ENCODE data around the gene DERL2.
A peak's percentile ranks its signal among the peaks of the same experiment; 100 is the strongest.

The DERL2 gene

DNA sequence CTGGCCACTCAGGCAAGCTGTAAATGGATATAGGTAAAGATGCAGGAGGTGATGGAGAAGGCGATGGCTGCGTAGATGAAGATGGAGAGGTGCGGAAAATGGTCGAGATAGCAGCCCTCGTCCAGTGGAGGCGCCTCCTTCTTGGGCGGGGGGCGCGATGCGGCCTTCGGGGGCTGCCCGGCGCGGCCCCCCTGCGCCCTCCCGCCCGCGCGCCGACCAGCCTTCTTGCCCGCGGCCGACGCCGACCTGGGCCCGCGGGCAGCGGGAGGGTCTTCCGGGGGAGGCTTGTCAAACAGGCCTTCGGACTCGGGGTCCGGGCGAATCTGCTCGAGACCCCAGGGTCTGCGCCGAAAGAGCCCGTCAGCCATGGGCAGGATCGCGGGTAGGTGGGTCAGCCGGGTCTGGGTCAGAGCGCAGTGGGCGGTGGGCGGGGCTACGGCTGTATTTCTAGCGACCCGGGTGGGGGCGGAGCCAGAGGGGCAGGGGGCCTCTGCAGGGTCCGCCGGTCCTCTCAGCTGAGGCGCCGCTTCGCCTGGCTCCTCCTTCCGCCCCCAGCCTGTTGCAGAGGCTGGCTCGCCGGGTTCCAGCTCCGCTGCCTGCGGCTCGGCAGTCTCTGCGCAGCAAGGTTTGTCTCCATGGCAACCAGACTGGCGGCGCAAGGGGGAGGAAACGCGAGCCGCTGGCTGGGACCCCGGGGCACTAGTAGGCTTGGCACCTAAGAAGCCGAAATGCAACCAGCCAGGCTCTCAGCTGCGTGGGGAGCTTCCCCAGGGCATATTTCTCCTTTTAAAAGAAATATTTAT lies 14.8 kb upstream of the DERL2 start:
- DNase-seq = peak; percentile 94

DNA sequence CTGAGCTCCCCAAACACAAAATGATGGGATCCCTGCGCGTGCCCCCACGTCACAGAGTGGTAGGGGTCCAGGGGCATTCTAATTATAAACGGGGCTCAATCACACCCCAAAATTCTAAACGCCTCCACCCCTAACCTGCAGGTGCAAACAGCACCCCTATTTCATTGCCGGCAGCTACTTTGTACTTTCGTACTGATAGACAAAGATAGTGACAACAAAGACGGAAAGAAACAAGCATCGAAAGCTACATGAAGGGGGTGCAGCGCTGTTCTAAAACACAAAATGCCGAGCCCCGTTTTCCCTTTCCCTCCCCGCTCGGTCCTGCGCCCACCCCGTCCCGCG lies 14.2 kb upstream of the DERL2 start:
- peak; percentile 70 for DNase-seq

DNA sequence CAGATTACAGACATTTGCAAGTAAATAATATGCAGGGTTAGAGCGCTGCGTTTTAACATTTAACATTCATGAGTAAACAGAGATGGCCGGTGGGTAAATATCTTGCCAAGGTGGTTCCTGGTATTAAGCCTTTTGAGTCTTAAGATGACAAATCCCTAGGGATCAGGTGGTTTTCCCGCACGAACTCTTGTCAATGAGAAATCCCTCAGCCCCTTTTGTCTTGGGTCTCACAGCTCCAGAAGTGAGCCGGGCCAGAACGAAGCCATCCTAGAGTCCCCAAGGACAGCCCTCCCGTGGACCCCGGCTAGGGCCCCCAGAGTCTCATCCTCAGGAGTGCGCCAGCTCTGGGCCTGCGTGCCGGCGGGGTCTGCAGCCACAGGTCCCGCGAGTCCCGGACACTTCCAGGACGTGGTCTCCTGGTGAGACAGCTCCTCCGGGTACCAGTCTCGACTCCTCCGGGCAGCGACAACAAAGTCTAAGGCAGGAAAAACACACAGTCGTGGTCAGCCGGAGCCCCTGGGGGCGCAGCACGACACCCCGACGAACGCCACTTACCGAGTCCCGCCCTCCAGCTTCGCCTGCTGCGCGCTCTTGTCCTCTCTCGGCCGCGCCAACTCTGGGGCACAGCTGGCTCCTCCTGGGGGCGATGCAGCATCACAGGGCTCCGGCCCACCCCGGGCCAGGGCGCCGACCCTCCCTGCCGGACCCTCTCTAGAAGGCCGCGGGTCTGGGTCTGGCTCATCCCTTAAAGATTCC lies 13.7 kb upstream of the DERL2 start:
- DNase-seq = peak; percentile 85

DNA sequence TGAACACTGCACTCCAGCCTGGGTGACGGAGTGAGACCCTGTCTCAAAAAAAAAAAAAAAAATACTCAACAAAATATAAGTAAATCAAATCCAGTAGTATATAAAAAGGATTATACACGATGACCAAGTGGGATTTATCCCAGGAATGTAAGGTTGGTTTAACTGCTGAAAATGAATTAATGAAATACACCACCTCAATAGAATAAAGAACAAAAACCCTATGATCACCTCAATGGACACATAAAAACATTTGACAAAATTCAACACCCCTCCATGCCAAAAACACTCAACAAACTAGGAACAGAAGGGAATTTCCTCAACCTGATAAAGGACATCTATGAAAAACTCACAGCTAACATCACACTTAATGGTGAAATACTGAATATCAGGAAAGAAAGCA lies 7.0 kb upstream of the DERL2 start:
- no peak for DNase-seq

DNA sequence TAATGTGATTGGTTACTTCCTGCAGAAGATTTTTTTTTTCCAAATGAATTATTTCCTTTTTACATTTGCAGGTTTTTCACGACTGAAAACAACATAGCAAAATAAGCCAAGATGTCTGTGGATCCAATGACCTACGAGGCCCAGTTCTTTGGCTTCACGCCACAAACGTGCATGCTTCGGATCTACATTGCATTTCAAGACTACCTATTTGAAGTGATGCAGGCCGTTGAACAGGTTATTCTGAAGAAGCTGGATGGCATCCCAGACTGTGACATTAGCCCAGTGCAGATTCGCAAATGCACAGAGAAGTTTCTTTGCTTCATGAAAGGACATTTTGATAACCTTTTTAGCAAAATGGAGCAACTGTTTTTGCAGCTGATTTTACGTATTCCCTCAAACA lies 2.8 kb upstream of the DERL2 start:
- no peak for DNase-seq

DNA sequence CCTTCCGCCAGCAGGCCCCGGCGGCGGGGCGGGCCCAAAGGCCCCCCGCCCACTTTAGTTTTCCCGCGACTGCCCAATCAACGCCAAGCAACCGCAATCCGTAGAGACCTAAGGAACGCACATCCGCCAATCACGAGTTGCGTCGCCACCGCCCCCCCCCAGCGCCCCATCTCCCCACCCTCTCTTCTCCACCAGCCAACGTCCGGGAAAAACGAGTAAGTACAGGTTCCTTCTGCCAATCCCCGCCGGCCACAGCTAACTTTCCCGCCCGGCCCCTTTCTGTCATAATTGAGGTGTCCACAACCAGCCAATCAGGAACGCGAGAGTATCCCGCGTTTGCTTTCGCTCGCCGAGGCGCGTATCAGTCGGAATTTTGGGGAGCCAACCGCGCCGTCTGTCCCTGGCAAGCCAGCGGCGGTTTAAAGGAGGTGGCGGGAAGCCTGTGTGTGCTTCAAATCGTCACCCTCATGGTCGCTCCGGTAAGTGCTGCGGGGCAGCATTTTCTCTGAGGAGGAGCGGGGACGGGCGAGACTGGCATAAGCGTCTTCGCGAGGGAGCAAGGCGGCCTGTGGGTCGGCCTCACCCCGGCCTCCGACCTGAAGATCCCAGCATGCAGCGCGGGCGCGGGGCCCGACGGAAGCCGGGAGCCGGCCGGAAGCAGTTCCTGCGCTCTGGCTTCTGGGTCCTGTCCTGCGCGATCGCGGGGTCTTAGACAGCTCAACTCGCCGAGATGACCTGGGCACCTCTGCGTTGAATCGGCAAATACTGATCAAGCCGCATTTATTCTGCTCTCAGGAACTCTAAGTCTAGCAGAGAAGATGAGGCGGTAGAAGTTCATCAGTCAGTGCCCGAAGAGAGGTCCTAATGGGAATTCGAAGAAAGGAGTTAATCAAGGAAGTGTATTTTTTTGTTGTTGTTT lies 487 bp upstream of the DERL2 start, which contains the start of gene MIS12:
MIS12 (plus strand) TSS at position 361 of the 919 bp plus-strand sequence. CDS start 2,297 bp downstream, outside the sequence.
- DNase-seq = peak; percentile 98

DNA sequence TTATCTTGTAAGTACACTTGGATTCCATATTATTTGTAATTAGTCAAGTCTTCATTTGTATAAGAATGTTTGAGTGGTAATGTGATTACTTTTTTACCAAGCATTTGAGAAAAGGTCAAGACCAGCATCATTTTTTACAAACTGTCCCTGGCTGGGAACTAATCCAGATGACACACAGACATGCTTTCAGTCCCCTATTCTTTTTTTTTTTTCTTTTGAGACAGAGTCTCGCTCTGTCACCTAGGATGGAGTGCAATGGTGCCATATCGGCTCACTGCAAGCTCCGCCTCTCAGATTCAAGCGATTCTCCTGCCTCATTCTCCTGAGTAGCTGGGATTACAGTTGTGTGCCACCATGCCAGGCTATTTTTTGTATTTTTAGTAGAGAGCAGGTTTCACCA lies 4.5 kb downstream of the DERL2 start:
- no peak for DNase-seq

DNA sequence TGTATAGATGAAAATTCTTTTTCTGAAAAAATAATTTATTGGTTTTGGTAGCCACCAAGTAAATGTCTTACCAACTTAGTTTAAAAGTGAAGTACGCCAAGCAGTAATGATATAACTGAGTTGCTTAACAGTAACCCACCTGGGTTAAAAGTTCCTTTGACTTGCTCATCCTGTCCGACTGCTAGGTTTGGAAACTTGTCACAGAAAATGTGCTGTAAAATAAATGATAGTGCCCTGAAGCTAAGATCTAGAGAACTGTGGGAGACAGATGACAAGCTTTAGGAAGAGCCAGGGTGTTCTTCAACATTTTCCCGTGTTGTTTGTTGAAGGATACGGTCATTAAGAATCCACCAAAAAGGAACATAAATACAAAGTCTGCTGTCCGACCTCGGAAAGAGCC lies 5.0 kb downstream of the DERL2 start:
- no peak for DNase-seq

DNA sequence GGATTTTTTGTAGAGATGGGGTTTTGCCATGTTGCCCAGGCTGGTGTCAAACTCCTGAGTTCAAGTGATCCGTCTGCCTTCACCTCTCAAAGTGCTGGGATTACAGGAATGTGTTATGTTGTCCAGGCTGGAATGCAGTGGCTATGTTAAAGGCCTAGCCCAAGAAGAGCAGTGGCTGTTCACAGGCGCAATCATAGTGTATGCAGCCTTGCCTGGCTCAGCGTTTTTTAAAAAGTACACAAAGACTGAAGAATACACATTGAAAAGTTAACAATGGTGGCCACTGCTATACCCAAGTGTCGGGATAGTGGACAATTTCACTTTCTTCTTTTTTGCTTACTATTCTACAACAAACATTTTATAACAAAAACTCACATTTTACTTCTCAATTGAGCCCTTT lies 7.0 kb downstream of the DERL2 start:
- no peak for DNase-seq

DNA sequence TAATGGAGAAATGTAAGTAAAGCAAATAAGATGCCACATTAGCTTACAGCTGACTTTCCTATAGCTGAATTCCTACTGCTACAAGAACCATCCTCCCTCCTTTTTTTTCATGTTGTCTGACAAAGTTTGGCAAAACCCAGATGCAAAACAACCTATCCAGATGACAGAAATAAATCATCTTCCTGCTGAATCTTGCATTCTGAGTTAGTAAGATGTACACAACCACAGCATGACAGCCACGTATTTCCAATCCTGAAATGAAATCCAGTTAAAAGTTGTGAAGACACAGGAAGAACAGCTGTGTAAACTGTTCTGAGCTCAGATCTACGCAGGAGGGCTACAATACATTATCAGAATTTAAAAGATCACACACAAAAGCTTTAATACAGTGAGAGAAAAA lies 12.1 kb downstream of the DERL2 start:
- DNase-seq = no peak

DNA sequence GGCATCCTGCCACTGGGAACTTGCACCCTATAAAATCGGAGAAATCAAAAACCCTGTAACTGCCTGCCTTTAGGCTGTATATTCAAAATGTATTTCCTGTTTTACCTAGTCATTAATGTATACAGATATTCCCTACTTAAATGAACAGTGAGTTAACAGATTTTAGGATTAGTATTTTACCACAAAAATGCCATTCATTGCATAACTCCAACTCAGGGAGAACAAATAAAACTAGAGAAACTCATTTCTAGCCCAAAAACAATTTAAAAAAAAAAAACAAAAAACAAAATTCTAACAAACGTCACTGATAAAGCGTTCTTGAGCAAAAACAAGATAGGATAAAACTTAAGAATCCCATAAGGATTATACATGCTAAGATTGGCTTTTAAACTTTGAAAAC lies 13.5 kb downstream of the DERL2 start:
- no peak for DNase-seq

DNA sequence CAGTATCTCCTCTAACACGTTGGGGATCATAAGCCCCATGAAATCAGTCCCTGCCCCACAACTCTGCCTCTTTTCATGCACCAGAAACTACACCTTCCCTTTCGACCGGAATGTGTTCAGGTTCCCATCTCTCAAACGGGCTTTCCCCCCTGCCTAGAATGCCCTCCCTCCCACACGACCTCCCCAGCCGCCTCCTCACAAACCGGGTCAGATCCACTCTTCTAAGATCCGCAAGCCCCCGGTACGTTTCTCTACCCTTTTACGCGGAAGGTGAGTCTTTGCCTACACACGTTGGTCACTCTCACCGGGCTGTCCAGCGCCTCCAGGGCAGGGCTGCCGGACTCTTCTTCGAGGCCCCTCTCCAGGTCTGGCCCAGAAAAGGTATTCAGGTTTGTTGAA lies 17.9 kb downstream of the DERL2 start:
- no peak for DNase-seq

DNA sequence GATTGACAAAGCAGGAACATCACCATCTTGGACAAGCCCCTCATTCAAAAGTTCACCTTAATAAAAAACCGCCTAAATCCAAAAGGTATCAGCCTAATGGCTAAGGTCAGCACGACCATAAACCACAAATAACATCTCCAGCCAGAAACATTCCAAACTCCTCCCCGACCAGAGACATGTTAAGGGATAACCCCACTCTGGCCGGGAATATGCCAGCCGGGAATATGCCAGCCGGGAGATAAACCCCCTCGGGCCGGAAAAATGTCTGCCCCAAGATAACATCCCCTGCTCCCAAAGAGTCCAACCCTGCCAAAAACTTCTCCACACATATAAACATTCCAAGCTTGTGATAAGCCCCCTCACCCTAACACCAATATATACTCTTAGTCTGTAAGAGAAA lies 18.6 kb downstream of the DERL2 start:
- DNase-seq = peak; percentile 6

DNA sequence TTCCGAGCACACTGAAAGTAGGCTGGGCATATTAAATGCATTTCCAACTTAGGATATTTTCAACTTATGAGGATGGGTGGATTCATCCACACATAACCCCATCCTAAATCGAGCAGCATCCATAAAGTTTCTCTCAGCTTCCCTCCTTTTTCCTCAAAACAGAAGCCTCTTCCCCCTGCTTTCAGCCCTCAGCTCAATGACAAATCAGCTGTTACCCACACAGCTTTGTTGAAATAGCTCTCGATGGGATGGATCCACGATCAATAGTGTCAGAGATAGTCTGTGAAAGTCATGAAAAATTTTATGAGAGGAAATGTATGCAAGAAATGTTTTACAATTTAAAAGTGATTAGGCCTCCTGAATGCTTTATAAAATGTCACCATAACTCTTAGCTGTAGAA lies 19.7 kb downstream of the DERL2 start:
- no peak for DNase-seq

DNA sequence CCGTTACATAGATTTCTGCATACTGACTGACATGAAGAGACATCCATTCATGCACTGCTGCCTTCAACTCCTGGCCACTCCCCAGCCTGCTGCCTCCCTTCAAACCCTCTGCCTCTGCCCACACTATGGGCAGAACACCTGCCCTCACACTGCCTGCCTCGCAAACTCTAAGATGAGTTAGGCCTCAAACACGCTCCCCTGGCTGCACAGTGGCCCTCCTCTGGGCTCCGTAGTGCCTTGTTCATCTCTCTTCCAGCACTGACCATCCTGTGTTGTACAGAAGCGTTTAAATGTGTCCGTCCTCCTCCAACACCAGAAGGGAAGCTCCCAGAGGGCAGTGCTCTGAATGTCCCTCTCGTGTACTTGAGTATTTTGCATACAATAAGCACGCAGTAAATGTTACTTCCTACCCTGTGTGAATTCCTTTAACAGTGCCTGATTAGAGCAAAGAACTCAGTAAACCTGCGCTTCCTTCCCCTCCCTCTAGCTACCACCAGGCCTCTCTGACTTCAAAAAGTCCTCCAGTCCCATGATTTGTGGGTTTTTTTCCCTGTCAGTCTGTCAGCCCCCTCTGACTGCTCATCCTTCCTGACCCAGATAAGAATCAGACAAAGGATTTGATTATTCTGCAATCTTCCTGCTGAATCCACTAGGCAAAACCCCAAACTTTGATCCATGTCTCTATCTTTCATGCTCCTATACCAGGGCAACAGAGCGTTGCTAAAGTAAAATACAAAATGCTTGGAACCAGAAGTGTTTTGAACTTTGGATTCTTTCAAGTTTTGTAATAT lies 21.1 kb downstream of the DERL2 start:
- DNase-seq = no peak

DNA sequence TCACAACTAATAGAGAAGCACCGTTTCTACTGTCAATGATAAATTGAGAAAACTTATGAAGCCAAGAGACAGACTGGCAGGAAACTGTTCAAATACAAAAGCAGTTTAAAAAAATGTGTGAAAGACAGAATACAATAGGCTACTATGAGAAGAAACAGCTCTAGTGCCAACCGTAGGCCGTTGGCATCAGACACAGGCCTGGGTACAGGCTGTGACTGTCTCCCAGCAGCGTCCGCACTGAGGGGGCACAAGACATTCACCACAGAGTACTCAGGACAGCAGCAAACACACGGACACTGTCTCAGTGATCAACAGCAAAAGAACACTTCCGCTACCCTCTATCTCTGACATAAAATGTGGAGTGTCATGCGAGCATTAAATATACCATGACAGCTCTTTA lies 39.2 kb downstream of the DERL2 start:
- DNase-seq = no peak

DNA sequence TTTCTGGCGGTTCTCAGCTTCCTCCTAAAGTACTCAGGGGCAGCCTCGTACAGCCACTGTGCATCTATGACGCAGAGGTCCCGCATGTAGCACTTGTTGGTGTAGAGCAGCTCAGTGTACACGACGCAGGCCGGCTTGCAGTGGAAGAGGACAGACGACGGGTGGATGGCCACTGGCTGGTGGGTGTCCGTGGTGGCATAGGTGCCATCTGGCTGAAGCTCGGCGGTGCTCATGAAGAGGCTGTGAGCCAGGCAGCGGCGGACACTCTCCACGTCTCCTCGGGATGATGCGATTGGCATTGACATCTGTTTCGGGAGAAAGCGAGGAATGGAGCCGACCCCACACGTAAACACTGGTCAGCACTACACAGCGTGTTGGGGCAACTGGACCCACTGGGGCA lies 41.8 kb downstream of the DERL2 start:
- DNase-seq = no peak

DNA sequence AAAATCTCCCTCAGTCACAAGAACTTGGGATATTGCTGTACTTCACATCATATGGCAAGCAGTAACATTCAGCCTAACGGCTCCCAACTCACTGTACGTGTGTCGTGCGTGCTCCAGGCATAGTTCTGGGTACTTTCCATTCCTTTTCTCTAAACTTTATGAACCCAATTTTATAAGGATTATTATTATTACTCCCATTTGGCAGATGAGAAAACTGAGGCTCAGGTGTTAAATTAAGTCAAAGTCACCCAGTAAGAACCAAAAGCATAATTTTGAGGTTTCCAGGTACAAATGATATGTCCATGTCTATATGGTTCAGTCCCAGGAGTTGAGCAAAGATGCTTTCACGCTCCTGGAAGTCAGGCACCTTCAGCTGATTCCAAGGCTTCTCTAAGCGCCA lies 42.2 kb downstream of the DERL2 start:
- no peak for DNase-seq

DNA sequence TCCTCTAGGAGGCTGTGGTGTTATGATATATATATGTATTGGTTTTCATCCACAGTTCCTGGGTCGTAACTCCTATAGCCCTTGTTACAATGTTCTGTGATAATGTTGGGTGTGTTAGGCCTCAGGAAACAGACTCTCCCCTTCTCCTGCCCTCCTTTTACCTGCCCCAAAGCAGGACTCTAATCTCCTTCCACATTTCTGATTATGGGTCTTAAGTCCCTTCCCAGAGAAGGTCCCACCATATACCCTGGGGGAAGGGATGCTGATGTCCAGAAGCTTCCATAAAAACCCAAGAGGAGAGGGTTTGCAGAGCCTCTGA lies 46.6 kb downstream of the DERL2 start:
- DNase-seq = no peak

DNA sequence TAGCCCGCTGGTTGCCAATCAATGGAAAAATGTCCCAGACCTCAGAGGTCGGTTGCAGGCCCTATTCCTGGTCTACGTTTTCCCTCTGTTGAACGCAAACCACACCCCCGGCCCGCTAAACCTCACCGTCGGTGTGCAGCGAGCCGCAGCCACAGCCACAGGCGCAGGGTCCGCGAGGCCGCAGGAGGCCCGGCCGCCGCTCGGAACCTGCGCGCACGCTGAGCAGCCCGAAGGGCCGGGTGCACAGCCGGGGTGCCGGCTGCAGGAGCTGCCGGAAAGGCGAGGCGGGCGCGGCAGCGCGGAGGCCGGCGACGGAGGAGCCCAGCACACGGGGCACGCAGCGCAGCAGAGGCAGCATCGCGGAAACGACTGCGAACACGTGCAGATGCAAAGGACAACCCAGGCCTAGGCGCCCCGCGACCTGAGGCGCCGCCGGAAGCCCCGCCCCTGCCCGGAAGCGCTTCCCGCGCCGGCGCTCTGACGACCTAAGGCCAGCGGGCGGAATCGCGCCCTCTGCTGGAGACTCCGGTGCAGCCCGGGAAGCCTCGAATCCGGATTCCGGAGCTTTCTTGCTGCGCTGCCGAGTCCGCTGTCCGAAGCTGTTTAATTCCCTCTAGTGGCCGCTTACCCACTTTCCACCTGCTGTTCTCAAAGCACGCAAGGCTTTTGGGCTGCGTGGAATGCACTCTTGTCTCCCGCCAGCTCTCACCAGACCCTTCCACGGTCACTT lies 47.1 kb downstream of the DERL2 start, which contains the start of gene C1QBP:
C1QBP (minus strand) TSS at position 440 of the 730 bp plus-strand sequence; CDS start at position 358, 82 bp downstream.
- DNase-seq = peak; percentile 98

DNA sequence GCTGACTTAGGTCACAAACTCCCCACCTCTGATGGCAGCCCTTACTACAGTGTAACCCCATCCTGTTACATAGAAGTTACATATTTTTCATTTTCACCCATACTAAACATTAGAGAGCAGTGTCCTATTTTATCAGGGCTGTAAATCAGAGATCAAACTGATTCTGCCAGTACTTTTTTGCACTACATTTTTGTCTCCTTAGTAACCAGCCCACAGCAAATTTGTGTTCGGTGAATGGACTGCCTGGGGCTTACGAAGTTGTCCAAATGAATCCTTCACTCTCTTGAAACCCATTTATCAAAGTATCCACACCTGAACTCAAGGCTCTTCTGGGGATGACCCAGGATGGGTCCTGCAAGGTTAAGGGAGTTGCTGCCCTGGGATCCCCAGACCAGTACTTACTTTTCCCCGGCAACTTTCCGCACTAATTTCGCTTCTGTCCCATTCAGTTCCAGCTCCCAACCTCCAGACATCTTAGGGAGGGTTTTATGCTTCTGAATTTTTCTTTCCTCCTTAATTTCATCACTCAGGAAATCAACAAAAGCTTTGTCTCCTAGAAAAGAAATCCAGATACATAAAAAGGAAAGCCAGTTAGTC lies 48.2 kb downstream of the DERL2 start:
- no peak for DNase-seq
